Astrocyte (in vitro differentiated cells and primary cell): Measurements from ENCODE around the gene ATP6V1F. TPM values are rescaled to one million over a fixed set of nuclear protein-coding genes. Genes with fewer than 3 reads are reported as not detected.

Source experiments
- DNase-seq: peaks from one replicate; pipeline ENCODE4 v3.0.0-alpha.2; 2010; ENCODE audit warnings: low read depth
- FAIRE-seq: peaks from 2 replicates; lab custom pipeline; 2011; peaks lifted over from hg19 to GRCh38; lab: Jason Lieb, UNC
- H2AFZ ChIP-seq: 2 replicates; pipeline ENCODE4 v1.6.0; 2012; ENCODE audit warnings: low read depth, low read length, inconsistent platforms
- H3K27ac ChIP-seq: 2 replicates; pipeline ENCODE4 v1.5.1; 2011; ENCODE audit warnings: low read depth, low read length, inconsistent platforms
- H3K27me3 ChIP-seq: 2 replicates; pipeline ENCODE4 v1.6.0; 2011; ENCODE audit warnings: low read length, inconsistent platforms; ENCODE audit not compliant: insufficient read depth
- H3K36me3 ChIP-seq: 2 replicates; pipeline ENCODE4 v1.5.1; 2011; ENCODE audit warnings: low read length, inconsistent platforms; ENCODE audit not compliant: insufficient read depth
- H3K4me1 ChIP-seq: 2 replicates; pipeline ENCODE4 v1.5.1; 2011; ENCODE audit warnings: low read length, inconsistent platforms; ENCODE audit not compliant: insufficient read depth
- H3K4me2 ChIP-seq: 2 replicates; pipeline ENCODE4 v1.6.0; 2012; ENCODE audit warnings: low read length, inconsistent platforms
- H3K4me3 ChIP-seq: 2 replicates; pipeline ENCODE4 v1.5.1; 2011; ENCODE audit warnings: low read depth, mild to moderate bottlenecking, low read length, inconsistent platforms; ENCODE audit not compliant: insufficient read depth
- H3K79me2 ChIP-seq: 2 replicates; pipeline ENCODE4 v1.6.0; 2012; ENCODE audit warnings: mild to moderate bottlenecking, low read length, inconsistent platforms; ENCODE audit not compliant: insufficient read depth
- H3K9ac ChIP-seq: 2 replicates; pipeline ENCODE4 v1.6.0; 2012; ENCODE audit warnings: mild to moderate bottlenecking, low read length, inconsistent platforms
- H3K9me3 ChIP-seq: 2 replicates; pipeline ENCODE4 v1.5.1; 2012; ENCODE audit warnings: low read depth, mild to moderate bottlenecking, low read length, inconsistent platforms; ENCODE audit not compliant: insufficient read depth
- H4K20me1 ChIP-seq: 2 replicates; pipeline ENCODE4 v1.6.0; 2012; ENCODE audit warnings: low read length, inconsistent platforms; ENCODE audit not compliant: insufficient read depth
- H3K27ac Mint-ChIP-seq: one replicate; pipeline ENCODE4 v1.8.0; 2021; ENCODE audit warnings: mild to moderate bottlenecking, mixed read lengths; ENCODE audit not compliant: unreplicated experiment
- H3K27me3 Mint-ChIP-seq: one replicate; pipeline ENCODE4 v1.8.0; 2021; ENCODE audit warnings: low read depth, mixed read lengths; ENCODE audit not compliant: unreplicated experiment
- H3K36me3 Mint-ChIP-seq: one replicate; pipeline ENCODE4 v1.8.0; 2021; ENCODE audit warnings: low read depth, mixed read lengths; ENCODE audit not compliant: unreplicated experiment
- H3K4me1 Mint-ChIP-seq: one replicate; pipeline ENCODE4 v1.8.0; 2021; ENCODE audit warnings: low read depth, mixed read lengths; ENCODE audit not compliant: unreplicated experiment
- H3K4me3 Mint-ChIP-seq: one replicate; pipeline ENCODE4 v1.8.0; 2021; ENCODE audit warnings: mild to moderate bottlenecking, moderate library complexity, mixed read lengths; ENCODE audit not compliant: unreplicated experiment
- H3K9me3 Mint-ChIP-seq: one replicate; pipeline ENCODE4 v1.8.0; 2021; ENCODE audit warnings: mild to moderate bottlenecking, mixed read lengths; ENCODE audit not compliant: unreplicated experiment
- EZH2 ChIP-seq: IDR thresholded peaks from 2 replicates; pipeline ENCODE4 v1.6.1; 2012; ENCODE audit warnings: mild to moderate bottlenecking, low read length, inconsistent platforms; ENCODE audit not compliant: insufficient read depth
- total RNA-seq: library from RNA; stranded (reverse); gene quantifications from 2 replicates; pipeline ENCODE4 v1.2.1, GENCODE V29; 2021
- TF ChIP-seq, protein P1 (sequence below): IDR thresholded peaks from 2 replicates; pipeline ENCODE4 v1.5.1; 2011; ENCODE audit warnings: low read depth, mild to moderate bottlenecking, inconsistent platforms, low read length, moderate library complexity; ENCODE audit not compliant: insufficient read depth

Gene ATP6V1F
- total RNA-seq, 1 donor from 2014 or later = 193 TPM

DNA sequence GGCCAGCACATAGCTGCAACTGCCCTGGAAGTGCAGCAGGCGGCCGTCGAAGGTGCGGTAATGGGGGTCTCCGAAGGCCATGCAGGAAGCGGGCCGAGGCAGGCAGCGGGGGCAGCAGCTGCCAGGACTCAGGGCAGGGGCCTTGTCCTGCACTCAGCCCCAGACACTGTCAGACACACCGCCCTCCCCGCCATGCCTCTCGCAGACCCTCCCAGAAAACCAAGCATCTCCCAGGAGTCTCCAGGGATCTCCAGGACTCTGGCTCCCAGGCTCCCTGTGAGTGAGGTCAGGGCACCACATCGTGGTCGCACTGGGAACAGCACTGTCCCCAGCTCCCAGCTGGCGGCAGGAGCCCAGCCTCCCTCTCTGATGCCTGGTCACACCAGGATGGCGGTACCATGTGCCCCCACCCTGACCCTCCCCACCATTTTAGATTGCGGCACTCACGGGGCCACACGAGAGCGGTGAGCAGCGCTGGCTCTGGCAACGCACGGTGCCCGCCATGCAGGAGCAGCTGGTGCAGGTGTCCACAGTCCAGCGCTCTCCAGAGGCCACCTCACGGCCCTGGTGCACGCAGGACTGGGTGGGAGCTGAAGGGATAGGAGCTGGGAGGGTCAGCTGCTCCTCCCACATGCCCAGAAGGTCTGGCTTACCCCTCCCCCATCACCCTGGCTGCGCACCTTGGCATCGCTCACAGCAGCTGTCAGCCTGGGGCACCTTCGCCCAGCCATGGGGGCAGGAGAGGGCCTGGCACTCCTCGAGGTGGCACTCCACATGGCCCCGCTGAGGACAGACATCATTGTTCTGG lies 17.5 kb downstream of the ATP6V1F start:
- peak; percentile 37 for DNase-seq
- H3K4me2 ChIP-seq = peak overlapping the region; percentile 37

DNA sequence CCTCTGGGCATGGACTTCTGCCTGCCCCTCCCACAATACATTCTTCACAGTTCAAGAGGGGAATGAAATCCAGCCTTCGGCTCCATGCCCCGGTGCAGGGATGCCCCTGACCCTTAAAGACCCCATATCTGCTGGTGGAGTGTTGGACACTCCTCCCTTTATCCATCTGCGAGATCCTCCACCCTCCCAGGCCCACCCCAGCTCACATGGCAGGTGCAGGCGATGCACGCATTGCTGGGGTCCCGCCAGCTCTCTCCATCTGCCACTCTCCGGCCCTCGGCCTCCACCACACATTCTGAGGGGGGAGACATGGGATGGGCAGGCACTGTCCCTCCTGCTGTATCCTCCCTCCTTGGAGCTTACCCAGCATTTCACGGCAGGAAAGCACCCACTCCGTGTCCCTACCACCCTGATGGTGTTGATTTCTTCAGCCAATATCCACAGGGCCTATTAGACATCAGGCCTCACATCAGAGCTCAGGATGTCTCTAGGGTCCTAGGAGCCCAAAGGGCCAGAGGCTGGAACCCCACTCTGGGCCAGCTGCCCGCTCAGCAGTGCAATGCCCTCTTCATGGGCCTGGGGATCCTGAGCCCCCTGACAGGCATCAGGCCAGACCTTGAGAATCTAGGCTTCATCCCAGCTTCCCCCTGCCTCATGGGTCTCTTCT lies 18.3 kb downstream of the ATP6V1F start:
- Histone ChIP-seq H3K9me3 (no peaks in the 10 kb centered on the region), H2AFZ (no peak overlapping the region), H3K79me2 (no peaks in the 10 kb centered on the region), H3K4me3 (no peak overlapping the region), H3K27ac (no peak overlapping the region), H3K4me2 (no peak overlapping the region), H3K36me3 (no peaks in the 10 kb centered on the region), H3K27me3 (peaks cover 4% of the 10 kb centered on the region), H4K20me1 (no peaks in the 10 kb centered on the region), H3K9ac (no peak overlapping the region), H3K4me1 (no peaks in the 10 kb centered on the region)
- TF ChIP-seq EZH2 = no peak
- TF ChIP-seq, protein P1, sequence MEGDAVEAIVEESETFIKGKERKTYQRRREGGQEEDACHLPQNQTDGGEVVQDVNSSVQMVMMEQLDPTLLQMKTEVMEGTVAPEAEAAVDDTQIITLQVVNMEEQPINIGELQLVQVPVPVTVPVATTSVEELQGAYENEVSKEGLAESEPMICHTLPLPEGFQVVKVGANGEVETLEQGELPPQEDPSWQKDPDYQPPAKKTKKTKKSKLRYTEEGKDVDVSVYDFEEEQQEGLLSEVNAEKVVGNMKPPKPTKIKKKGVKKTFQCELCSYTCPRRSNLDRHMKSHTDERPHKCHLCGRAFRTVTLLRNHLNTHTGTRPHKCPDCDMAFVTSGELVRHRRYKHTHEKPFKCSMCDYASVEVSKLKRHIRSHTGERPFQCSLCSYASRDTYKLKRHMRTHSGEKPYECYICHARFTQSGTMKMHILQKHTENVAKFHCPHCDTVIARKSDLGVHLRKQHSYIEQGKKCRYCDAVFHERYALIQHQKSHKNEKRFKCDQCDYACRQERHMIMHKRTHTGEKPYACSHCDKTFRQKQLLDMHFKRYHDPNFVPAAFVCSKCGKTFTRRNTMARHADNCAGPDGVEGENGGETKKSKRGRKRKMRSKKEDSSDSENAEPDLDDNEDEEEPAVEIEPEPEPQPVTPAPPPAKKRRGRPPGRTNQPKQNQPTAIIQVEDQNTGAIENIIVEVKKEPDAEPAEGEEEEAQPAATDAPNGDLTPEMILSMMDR = no peak
- DNase-seq (no peak), FAIRE-seq (no peak)
- Mint-ChIP-seq H3K27me3 (peaks cover 45% of the 10 kb centered on the region), H3K4me1 (no peaks in the 10 kb centered on the region), H3K36me3 (no peaks in the 10 kb centered on the region), H3K27ac (no peak overlapping the region), H3K9me3 (no peaks in the 10 kb centered on the region), H3K4me3 (no peak overlapping the region)

More for the DNA sequence above, 17.5 kb downstream of the ATP6V1F start:
- H3K4me3 Mint-ChIP-seq = no peak overlapping the region
- Histone ChIP-seq H3K4me3 (no peak overlapping the region), H3K27ac (no peak overlapping the region), H3K36me3 (no peaks in the 10 kb centered on the region), H3K9ac (no peak overlapping the region), H3K9me3 (no peaks in the 10 kb centered on the region), H2AFZ (no peak overlapping the region), H3K4me1 (no peaks in the 10 kb centered on the region), H4K20me1 (no peaks in the 10 kb centered on the region), H3K27me3 (no peaks in the 10 kb centered on the region), H3K79me2 (no peaks in the 10 kb centered on the region)
- no peaks in the 10 kb centered on the region for H3K9me3 Mint-ChIP-seq
- no peaks in the 10 kb centered on the region for H3K4me1 Mint-ChIP-seq
- H3K27me3 Mint-ChIP-seq = peaks cover 42% of the 10 kb centered on the region
- H3K27ac Mint-ChIP-seq = no peak overlapping the region
- FAIRE-seq = no peak
- TF ChIP-seq EZH2 = no peak
- TF ChIP-seq, protein P1 = peak; percentile 56
- no peaks in the 10 kb centered on the region for H3K36me3 Mint-ChIP-seq
